ENCODE results near the gene SNX32.

The SNX32 gene

DNA sequence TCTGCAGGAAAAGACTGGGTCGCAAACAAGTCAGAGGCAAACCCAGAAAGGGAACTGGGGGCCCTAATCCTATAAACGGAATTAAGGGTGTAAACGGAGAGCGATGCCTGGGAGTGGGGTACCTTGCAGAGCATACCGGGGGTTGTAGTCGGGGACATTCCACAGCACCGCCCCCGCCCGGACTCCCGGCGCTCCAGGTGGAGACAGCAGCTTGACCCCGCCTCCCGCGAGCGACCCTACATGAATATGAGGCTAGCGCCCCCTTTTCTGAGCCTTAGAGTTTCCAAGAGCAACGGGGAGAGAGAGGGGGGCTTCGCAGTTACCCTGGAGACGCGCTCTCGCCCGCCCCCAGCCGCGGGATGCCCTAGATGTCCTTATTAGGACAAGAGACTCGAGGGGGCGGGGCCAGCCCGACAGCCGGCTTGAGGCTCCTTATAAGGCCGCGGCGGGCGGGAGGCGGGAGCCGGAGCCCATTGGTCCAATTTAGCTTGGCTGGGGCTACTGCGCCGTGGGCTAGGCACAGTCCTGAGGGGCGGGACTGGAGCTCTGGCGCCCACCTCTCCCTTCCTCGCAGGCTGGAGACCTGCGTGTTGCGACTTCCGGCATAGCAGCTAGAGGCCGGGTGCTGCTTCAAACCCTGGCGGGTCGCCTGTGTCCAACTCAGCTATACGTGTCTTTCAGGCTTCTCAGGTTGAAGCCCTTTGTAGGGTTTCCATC lies 25.5 kb downstream of the SNX32 start:
- H3K4me1 ChIP-seq (ENCODE audit: control insufficient read depth, insufficient read depth, low read length, unreplicated experiment), result peaks cover 19% of the 10 kb centered on the region
- H3K4me3 ChIP-seq (ENCODE audit: low read depth, low read length), result peak overlapping the region; percentile 99
- H3K27me3 ChIP-seq (ENCODE audit: insufficient read depth, low read length), result no peaks in the 10 kb centered on the region
- H3K79me2 ChIP-seq (ENCODE audit: control insufficient read depth, insufficient read depth, low read length, unreplicated experiment), result peaks cover 57% of the 10 kb centered on the region
- peak overlapping the region; percentile 95 for H2AFZ ChIP-seq (ENCODE audit: low read length, unreplicated experiment)
- H3K27ac ChIP-seq (ENCODE audit: low read depth, low read length), result peak overlapping the region; percentile 94
- peaks cover 24% of the 10 kb centered on the region for H3K36me3 ChIP-seq (ENCODE audit: insufficient read depth, low read length)

DNA sequence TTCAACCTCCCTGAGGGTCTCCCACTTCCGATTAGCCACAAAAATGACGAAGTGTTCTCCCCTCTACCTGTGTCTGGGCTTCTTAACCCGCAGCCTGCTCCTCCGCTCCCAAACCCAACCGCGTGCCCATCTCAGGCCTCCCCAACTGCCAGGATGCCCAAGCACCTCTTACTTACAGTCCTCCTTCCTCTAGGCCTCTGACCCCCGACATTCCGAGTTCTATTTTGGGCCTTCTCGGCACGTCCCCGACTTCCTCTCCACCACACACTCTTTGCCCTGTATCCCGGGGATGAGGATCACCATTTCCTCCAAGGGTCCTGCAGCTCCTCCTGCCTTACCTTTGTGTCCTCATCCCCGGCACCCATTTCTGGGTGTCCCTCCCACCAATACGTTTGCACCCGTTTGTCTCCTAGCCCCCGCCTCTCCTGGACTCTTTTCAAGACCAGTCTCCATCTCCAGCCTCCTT lies 26.1 kb downstream of the SNX32 start:
- Histone ChIP-seq H2AFZ (ENCODE audit: low read length, unreplicated experiment) (peak overlapping the region; percentile 95), H3K4me1 (ENCODE audit: control insufficient read depth, insufficient read depth, low read length, unreplicated experiment) (peaks cover 19% of the 10 kb centered on the region), H3K4me3 (ENCODE audit: low read depth, low read length) (peak overlapping the region; percentile 99), H3K27ac (ENCODE audit: low read depth, low read length) (peak overlapping the region; percentile 94), H3K79me2 (ENCODE audit: control insufficient read depth, insufficient read depth, low read length, unreplicated experiment) (peaks cover 52% of the 10 kb centered on the region), H3K27me3 (ENCODE audit: insufficient read depth, low read length) (no peaks in the 10 kb centered on the region), H3K36me3 (ENCODE audit: insufficient read depth, low read length) (peaks cover 21% of the 10 kb centered on the region)

DNA sequence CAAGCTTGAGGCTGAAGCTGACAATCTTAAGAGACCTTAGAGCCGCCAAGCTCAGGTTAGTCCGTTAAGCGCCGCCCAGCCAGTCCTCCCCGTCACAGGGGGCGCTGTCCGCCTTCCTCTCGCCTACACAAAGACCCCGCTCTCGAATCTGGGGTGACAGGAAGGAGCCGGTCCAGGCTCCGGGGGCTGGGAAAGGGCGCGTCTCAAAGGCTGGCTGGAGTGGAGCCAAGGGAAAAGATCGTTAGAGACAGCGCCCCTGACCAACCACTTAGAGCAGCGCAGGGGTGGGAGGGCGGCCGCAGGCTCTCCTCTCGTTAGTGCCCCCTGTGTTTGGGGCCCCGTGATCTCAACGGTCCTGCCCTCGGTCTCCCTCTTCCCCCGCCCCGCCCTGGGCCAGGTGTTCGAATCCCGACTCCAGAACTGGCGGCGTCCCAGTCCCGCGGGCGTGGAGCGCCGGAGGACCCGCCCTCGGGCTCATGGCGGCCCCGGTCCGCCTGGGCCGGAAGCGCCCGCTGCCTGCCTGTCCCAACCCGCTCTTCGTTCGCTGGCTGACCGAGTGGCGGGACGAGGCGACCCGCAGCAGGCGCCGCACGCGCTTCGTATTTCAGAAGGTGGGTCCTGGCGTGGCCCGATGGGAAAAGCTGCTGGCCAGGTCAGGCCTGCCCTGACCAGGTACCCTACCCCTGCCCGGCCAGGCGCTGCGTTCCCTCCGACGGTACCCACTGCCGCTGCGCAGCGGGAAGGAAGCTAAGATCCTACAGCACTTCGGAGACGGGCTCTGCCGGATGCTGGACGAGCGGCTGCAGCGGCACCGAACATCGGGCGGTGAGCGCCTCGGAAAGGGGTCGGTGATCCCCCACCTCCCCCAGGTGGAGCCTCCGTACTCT lies 26.8 kb downstream of the SNX32 start, which contains the start of gene MUS81:
Gene MUS81 (plus strand): TSS at position 156 of the 887 bp plus-strand sequence. CDS start 321 bp downstream, at position 477.
- no peaks in the 10 kb centered on the region for H3K27me3 ChIP-seq (ENCODE audit: insufficient read depth, low read length)
- H3K4me1 ChIP-seq (ENCODE audit: control insufficient read depth, insufficient read depth, low read length, unreplicated experiment), result peaks cover 19% of the 10 kb centered on the region
- peak within 1 kb of the TSS; percentile 95 for H2AFZ ChIP-seq (ENCODE audit: low read length, unreplicated experiment)
- peak within 1 kb of the TSS; percentile 94 for H3K27ac ChIP-seq (ENCODE audit: low read depth, low read length)
- H3K79me2 ChIP-seq (ENCODE audit: control insufficient read depth, insufficient read depth, low read length, unreplicated experiment), result peaks cover 45% of the 10 kb centered on the region
- H3K36me3 ChIP-seq (ENCODE audit: insufficient read depth, low read length), result peaks cover 17% of the 10 kb centered on the region; the same call in 1 of the 2 replicates
- H3K4me3 ChIP-seq (ENCODE audit: low read depth, low read length), result peak within 1 kb of the TSS; percentile 99

DNA sequence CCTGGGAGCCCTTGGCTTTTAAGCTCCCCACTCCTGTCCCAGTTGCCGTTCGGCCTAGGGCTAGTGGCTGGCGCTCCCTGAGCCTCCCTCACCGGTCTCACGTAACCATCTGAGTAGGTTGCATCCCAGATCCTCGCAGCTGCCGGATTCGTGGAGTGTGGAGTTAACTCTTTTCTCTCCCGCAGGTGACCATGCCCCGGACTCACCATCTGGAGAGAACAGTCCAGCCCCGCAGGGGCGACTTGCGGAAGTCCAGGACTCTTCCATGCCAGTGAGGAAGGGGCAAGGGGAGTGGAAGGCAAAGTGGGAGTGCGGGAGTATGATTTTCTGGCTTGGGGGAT lies 27.4 kb downstream of the SNX32 start:
- H2AFZ ChIP-seq (ENCODE audit: low read length, unreplicated experiment), result no peak overlapping the region

DNA sequence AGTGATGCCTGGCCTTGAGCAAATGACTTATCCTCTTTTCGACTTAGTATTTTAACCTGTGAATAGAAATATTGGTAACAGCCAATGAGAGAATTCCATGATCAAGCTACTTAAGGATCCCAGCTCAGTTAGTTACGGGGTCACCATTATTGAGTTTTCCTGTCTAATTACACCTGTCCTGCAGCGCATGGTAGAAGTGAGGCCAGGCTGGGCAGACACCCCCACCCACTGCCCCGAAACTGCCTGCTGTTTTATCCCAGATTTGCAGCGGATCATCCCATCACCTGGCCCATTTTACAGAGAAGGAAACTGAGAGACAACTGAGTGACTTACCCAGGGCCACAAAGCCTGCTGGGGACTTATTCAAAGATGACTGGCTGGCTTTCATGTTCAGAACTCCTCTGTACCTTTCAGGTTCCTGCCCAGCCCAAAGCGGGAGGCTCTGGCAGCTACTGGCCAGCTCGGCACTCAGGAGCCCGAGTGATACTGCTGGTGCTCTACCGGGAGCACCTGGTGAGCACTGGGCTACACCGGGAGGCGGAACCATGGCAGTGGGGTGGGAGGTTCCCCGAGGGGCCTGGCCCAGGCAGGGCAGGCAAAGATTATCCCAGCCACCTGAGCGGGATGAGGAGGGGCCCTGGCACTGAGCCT lies 27.9 kb downstream of the SNX32 start:
- Histone ChIP-seq H3K79me2 (ENCODE audit: control insufficient read depth, insufficient read depth, low read length, unreplicated experiment) (peaks cover 34% of the 10 kb centered on the region), H3K4me1 (ENCODE audit: control insufficient read depth, insufficient read depth, low read length, unreplicated experiment) (peaks cover 19% of the 10 kb centered on the region), H3K27ac (ENCODE audit: low read depth, low read length) (0 out of 2 replicates have a peak overlapping the region, but pooled peaks have one; percentile 94), H3K27me3 (ENCODE audit: insufficient read depth, low read length) (no peaks in the 10 kb centered on the region), H2AFZ (ENCODE audit: low read length, unreplicated experiment) (no peak overlapping the region), H3K36me3 (ENCODE audit: insufficient read depth, low read length) (peaks cover 11% of the 10 kb centered on the region; the same call in 1 of the 2 replicates), H3K4me3 (ENCODE audit: low read depth, low read length) (peak overlapping the region; percentile 99)

More for the DNA sequence above, 27.4 kb downstream of the SNX32 start:
- Histone ChIP-seq H3K4me3 (ENCODE audit: low read depth, low read length) (peak overlapping the region; percentile 99), H3K27ac (ENCODE audit: low read depth, low read length) (peak overlapping the region; percentile 94), H3K27me3 (ENCODE audit: insufficient read depth, low read length) (no peaks in the 10 kb centered on the region), H3K36me3 (ENCODE audit: insufficient read depth, low read length) (peaks cover 15% of the 10 kb centered on the region; the same call in 1 of the 2 replicates), H3K79me2 (ENCODE audit: control insufficient read depth, insufficient read depth, low read length, unreplicated experiment) (peaks cover 39% of the 10 kb centered on the region), H3K4me1 (ENCODE audit: control insufficient read depth, insufficient read depth, low read length, unreplicated experiment) (peaks cover 19% of the 10 kb centered on the region)

DNA sequence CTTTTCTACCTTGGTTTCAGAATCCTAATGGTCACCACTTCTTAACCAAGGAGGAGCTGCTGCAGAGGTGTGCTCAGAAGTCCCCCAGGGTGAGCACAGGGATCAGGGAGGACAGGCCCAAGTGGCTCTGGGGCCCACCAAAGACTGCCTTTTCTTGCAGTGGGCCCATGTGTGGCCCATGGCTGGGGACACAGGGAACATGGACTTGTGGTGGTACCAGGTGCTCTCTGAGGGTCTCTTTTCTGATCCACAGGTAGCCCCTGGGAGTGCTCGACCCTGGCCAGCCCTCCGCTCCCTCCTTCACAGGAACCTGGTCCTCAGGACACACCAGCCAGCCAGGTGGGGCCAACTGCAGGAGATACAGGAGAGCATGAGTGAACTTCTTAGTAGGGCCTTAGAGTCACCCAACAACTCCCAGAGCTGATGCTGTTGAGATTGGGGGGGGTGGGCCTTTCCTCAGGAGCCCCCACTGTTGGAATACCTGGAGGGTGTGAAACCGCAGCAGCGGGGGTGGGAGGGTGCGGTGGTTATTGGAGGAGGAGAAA lies 28.5 kb downstream of the SNX32 start:
- peaks cover 28% of the 10 kb centered on the region for H3K79me2 ChIP-seq (ENCODE audit: control insufficient read depth, insufficient read depth, low read length, unreplicated experiment)

DNA sequence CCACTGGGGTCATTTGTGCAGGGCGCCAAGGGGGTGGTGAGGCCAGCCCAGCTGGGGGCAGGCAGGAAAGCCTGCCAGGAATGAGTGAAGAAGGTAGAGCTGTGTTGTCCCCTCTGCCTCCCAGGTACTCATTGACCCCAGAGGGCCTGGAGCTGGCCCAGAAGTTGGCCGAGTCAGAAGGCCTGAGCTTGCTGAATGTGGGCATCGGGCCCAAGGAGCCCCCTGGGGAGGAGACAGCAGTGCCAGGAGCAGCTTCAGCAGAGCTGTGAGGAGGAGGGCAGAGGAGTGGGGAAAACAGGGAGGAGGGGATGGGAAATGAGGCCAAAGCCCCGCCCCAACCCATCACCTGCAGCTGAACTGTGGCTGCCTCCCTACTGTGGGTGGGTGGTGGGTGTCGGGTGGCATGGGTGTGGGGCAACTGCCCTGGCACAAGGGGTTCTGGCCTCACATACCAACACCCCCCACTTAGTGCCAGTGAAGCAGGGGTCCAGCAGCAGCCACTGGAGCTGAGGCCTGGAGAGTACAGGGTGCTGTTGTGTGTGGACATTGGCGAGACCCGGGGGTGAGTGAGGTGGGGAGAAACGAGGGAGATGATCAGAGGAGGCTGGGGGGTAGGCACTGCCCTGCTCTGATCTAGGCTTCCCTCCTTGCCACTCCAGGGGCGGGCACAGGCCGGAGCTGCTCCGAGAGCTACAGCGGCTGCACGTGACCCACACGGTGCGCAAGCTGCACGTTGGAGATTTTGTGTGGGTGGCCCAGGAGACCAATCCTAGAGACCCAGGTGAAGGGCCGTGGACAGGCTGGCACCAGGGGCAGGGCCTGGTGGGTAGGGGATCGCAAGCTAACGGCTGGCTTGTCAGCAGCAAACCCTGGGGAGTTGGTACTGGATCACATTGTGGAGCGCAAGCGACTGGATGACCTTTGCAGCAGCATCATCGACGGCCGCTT lies 29.5 kb downstream of the SNX32 start:
- peaks cover 19% of the 10 kb centered on the region for H3K4me1 ChIP-seq (ENCODE audit: control insufficient read depth, insufficient read depth, low read length, unreplicated experiment)
- no peak overlapping the region for H3K27ac ChIP-seq (ENCODE audit: low read depth, low read length)
- H3K4me3 ChIP-seq (ENCODE audit: low read depth, low read length), result no peak overlapping the region
- no peaks in the 10 kb centered on the region for H3K27me3 ChIP-seq (ENCODE audit: insufficient read depth, low read length)
- peaks cover 21% of the 10 kb centered on the region for H3K79me2 ChIP-seq (ENCODE audit: control insufficient read depth, insufficient read depth, low read length, unreplicated experiment)
- H3K36me3 ChIP-seq (ENCODE audit: insufficient read depth, low read length), result peaks cover 25% of the 10 kb centered on the region; the same call in 1 of the 2 replicates
- no peak overlapping the region for H2AFZ ChIP-seq (ENCODE audit: low read length, unreplicated experiment)

More for the DNA sequence above, 28.5 kb downstream of the SNX32 start:
- H2AFZ ChIP-seq (ENCODE audit: low read length, unreplicated experiment), result no peak overlapping the region
- H3K4me1 ChIP-seq (ENCODE audit: control insufficient read depth, insufficient read depth, low read length, unreplicated experiment), result peaks cover 19% of the 10 kb centered on the region
- peaks cover 15% of the 10 kb centered on the region; the same call in 1 of the 2 replicates for H3K36me3 ChIP-seq (ENCODE audit: insufficient read depth, low read length)
- H3K27ac ChIP-seq (ENCODE audit: low read depth, low read length), result no peak overlapping the region
- peak overlapping the region; percentile 99 for H3K4me3 ChIP-seq (ENCODE audit: low read depth, low read length)
- no peaks in the 10 kb centered on the region for H3K27me3 ChIP-seq (ENCODE audit: insufficient read depth, low read length)

DNA sequence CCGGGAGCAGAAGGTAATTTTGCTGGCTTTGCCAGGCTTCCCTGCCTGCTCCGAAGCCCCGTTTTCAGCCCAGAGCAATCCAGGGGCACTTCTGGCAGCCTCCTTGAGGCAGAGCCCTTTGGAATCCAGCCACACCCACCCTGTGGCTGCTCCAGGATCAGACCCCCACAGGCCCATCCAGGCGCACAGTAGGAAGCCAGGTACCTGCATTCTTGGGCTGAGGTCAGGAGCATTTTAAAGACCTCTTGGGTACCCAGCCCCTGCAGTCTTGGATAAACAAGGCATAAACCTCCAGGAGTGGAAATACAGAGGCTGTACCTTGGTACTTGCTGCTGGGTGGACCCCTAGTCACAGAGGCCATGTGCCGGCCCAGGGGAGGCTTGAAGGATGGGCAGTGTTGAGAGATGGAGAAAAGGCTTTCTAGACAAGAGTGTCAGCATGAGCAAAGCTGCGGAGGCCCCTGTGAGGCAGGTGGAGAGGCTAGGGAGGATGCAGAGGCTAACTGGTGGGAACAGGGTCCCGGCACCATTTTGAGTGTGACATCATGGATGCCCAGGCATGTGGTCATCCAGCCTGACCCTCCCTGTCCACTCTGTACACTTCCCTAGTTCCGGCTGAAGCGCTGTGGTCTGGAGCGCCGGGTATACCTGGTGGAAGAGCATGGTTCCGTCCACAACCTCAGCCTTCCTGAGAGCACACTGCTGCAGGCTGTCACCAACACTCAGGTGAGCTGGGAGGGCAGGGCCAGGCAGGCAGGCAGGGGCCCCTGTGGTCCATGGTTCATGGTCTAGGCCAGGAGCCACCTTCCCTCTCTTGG lies 30.3 kb downstream of the SNX32 start:
- Histone ChIP-seq H3K36me3 (ENCODE audit: insufficient read depth, low read length) (peaks cover 26% of the 10 kb centered on the region; the same call in 1 of the 2 replicates), H3K4me1 (ENCODE audit: control insufficient read depth, insufficient read depth, low read length, unreplicated experiment) (peaks cover 23% of the 10 kb centered on the region), H3K4me3 (ENCODE audit: low read depth, low read length) (no peak overlapping the region), H2AFZ (ENCODE audit: low read length, unreplicated experiment) (no peak overlapping the region), H3K27ac (ENCODE audit: low read depth, low read length) (no peak overlapping the region), H3K79me2 (ENCODE audit: control insufficient read depth, insufficient read depth, low read length, unreplicated experiment) (peaks cover 21% of the 10 kb centered on the region), H3K27me3 (ENCODE audit: insufficient read depth, low read length) (no peaks in the 10 kb centered on the region)

Data from ACC112 (cell line).